Dermis microvascular lymphatic vessel endothelial cell (primary cell): Measurements from ENCODE around the gene ZNF584. TPM values are rescaled to one million over a fixed set of nuclear protein-coding genes. Genes with fewer than 3 reads are reported as not detected.

Experiments
- DNase-seq, 2 donors: peaks; one replicate each; pipeline versions ENCODE4 v3.0.0 to v3.0.0-alpha.2; 2010; ENCODE audit warnings: low read depth in 2 of 2
- total RNA-seq: library from RNA; depleted of rRNA; stranded (reverse); fragments of >200 nt; gene quantifications from 2 replicates; pipeline ENCODE4 v1.2.1, GENCODE V29; 2014

ZNF584 gene
- total RNA-seq, 1 donor from 2014 or later, result 7.7 TPM

GRCh38 chr19:58385891-58386575 lies 22.4 kb upstream of the ZNF584 start:
- DNase-seq, result no peak

- DNase-seq, result peak; percentile 99
Measured at GRCh38 chr19:58386576-58387337, 21.7 kb upstream of the ZNF584 start, which contains the start of gene RPS5. Gene RPS5, plus strand, starts transcription at chr19:58387269. Its CDS starts 869 bp downstream, at chr19:58388138.

GRCh38 chr19:58387338-58388174 lies 20.9 kb upstream of the ZNF584 start:
- DNase-seq, result no peak

GRCh38 chr19:58388175-58388526 lies 20.3 kb upstream of the ZNF584 start:
- DNase-seq, result no peak

GRCh38 chr19:58392945-58393724 lies 15.3 kb upstream of the ZNF584 start:
- no peak for DNase-seq

GRCh38 chr19:58393725-58394033 lies 14.8 kb upstream of the ZNF584 start:
- DNase-seq, result no peak

- DNase-seq, result no peak
Measured at GRCh38 chr19:58394821-58395219, 13.6 kb upstream of the ZNF584 start.

GRCh38 chr19:58395220-58395978 lies 13.1 kb upstream of the ZNF584 start, which contains the start of gene RNF225:
Gene RNF225, plus strand, starts transcription at chr19:58395656. Its CDS starts 434 bp downstream, at chr19:58396090.
- DNase-seq, result no peak

- DNase-seq, result no peak
Measured at GRCh38 chr19:58395979-58396627, 12.3 kb upstream of the ZNF584 start.

GRCh38 chr19:58396691-58397532 lies 11.5 kb upstream of the ZNF584 start:
- DNase-seq, result no peak

- DNase-seq, result no peak
Measured at GRCh38 chr19:58397533-58398037, 10.9 kb upstream of the ZNF584 start.

GRCh38 chr19:58398087-58398486 lies 10.4 kb upstream of the ZNF584 start:
- DNase-seq, result no peak

- no peak for DNase-seq
Measured at GRCh38 chr19:58398545-58398944, 9.9 kb upstream of the ZNF584 start.

- DNase-seq, result no peak
Measured at GRCh38 chr19:58399903-58400302, 8.5 kb upstream of the ZNF584 start.

- DNase-seq, result no peak
Measured at GRCh38 chr19:58400316-58400915, 8.0 kb upstream of the ZNF584 start.

GRCh38 chr19:58400916-58401839 lies 7.3 kb upstream of the ZNF584 start:
- DNase-seq, result peak; percentile 97 to 100

- no peak for DNase-seq
Measured at GRCh38 chr19:58401840-58402421, 6.5 kb upstream of the ZNF584 start.
